HepG2 (cell line): ENCODE measurements around the gene PYCR2. TPM values are rescaled to one million over a fixed set of nuclear protein-coding genes. Genes with fewer than 3 reads are reported as not detected.
"Not testable (repeated sequence)": the region's sequence is repeated elsewhere in the genome, so short reads cannot be mapped to it uniquely, and the experiment has no call there.

Experiments used
- ATAC-seq: fragments of 200-7000 bp; cut with Tn5 transposase; 3 replicates; pipeline ENCODE4 v1.9.1; 2020; ENCODE audit warnings: mild to moderate bottlenecking, moderate library complexity
- BruUV-seq: library from RNA; stranded (reverse); fragments of 400-500 nt; replicated peaks from 2 replicates; lab custom pipeline; 2021; lab: Mats Ljungman, UMichigan
- CTCF ChIA-PET: fragments of 300-600 bp; formaldehyde crosslinking; extraction: SDS; loops from one replicate; lab custom pipeline; 2021; ENCODE audit warnings: low total read pairs, inconsistent platforms, low intra/inter-chr PET ratio; lab: Yijun Ruan, JAX
- POLR2A ChIA-PET: fragments of 350-600 bp; sonication (Branson Sonifier 250); formaldehyde crosslinking; loops from one replicate; lab custom pipeline; 2020; ENCODE audit warnings: antibody characterized with exemption, inconsistent platforms; lab: Yijun Ruan, JAX
- DNase-seq: peaks from one replicate; pipeline ENCODE4 v3.0.0-alpha.2; 2015; ENCODE audit warnings: low spot score
- FAIRE-seq: peaks from 3 replicates; lab custom pipeline; 2011; peaks lifted over from hg19 to GRCh38; lab: Jason Lieb, UNC
- H2AFZ ChIP-seq: one replicate; pipeline ENCODE4 v1.6.1; 2011; ENCODE audit warnings: low read length, inconsistent platforms
- H3K27ac ChIP-seq: fragments of 300-600 bp; 3 replicates; pipeline ENCODE4 v1.8.0; 2011; ENCODE audit warnings: mixed run types, mild to moderate bottlenecking, mixed read lengths, low read length, inconsistent platforms; ENCODE audit not compliant: insufficient read depth; ENCODE audit errors: extremely low read length
- H3K27me3 ChIP-seq, 2 experiments: fragments of 200-600 bp in 1 of 2; 2 replicates in 1 of 2; 3 replicates in 1 of 2; pipeline versions ENCODE4 v1.6.0 to v1.8.0; 2011; ENCODE audit warnings: low read length in 2 of 2, mild to moderate bottlenecking in 2 of 2, moderate library complexity in 2 of 2, inconsistent platforms in 1 of 2; ENCODE audit not compliant: insufficient read depth in 2 of 2, control insufficient read depth in 1 of 2
- H3K36me3 ChIP-seq, 2 experiments: fragments of 200-600 bp in 1 of 2; replicated peaks in 1 of 2; 2 replicates in 1 of 2; 3 replicates in 1 of 2; pipeline versions ENCODE4 v1.5.1 to v1.8.0; 2011; ENCODE audit warnings: low read length in 2 of 2, inconsistent platforms in 1 of 2; ENCODE audit not compliant: insufficient read depth in 2 of 2, control insufficient read depth in 1 of 2
- H3K4me1 ChIP-seq: 2 replicates; pipeline ENCODE4 v1.5.1; 2012; ENCODE audit warnings: low read length, inconsistent platforms; ENCODE audit not compliant: insufficient read depth
- H3K4me2 ChIP-seq: 2 replicates; pipeline ENCODE4 v1.6.0; 2011; ENCODE audit warnings: low read depth, low read length, inconsistent platforms
- H3K4me3 ChIP-seq, 3 experiments: fragments of 200-600 bp in 1 of 3; sonication (generic), shearing (Covaris generic) in 1 of 3; replicated peaks in 1 of 3; 2 replicates each; pipeline ENCODE4 v1.5.1; 2011 to 2016; ENCODE audit warnings: low read length in 3 of 3, inconsistent platforms in 2 of 3, low read depth in 2 of 3, mild to moderate bottlenecking in 2 of 3, control low read depth in 1 of 3, mixed read lengths in 1 of 3; ENCODE audit not compliant: insufficient read depth in 1 of 3
- H3K79me2 ChIP-seq: one replicate; pipeline ENCODE4 v1.6.1; 2011; ENCODE audit warnings: low read length, inconsistent platforms; ENCODE audit not compliant: insufficient read depth
- H3K9ac ChIP-seq: 2 replicates; pipeline ENCODE4 v1.6.0; 2011; ENCODE audit warnings: mild to moderate bottlenecking, low read depth, low read length, inconsistent platforms; ENCODE audit not compliant: insufficient read depth
- H3K9me3 ChIP-seq: 2 replicates; pipeline ENCODE4 v1.5.1; 2012; ENCODE audit warnings: mild to moderate bottlenecking, low read length
- H4K20me1 ChIP-seq: 2 replicates; pipeline ENCODE4 v1.6.0; 2011; ENCODE audit warnings: inconsistent platforms, mild to moderate bottlenecking, low read length, moderate library complexity; ENCODE audit not compliant: insufficient read depth
- THAP11 ChIP-seq: IDR thresholded peaks from 2 replicates; pipeline ENCODE4 v1.6.1; 2016; ENCODE audit warnings: missing biosample characterization, missing genetic modification reagents
- TSC22D2 ChIP-seq: sonication (generic); formaldehyde crosslinking; IDR thresholded peaks from 2 replicates; pipeline ENCODE4 v1.5.1; 2020; ENCODE audit warnings: missing genetic modification reagents, mild to moderate bottlenecking, borderline replicate concordance
- ZNF10 ChIP-seq: sonication (generic); formaldehyde crosslinking; IDR thresholded peaks from 2 replicates; pipeline ENCODE4 v1.4.0; 2020; ENCODE audit warnings: mild to moderate bottlenecking, low read depth, missing genetic modification reagents, borderline replicate concordance
- ZNF629 ChIP-seq: sonication (generic); formaldehyde crosslinking; conservative IDR thresholded peaks from 2 replicates; pipeline ENCODE4 v1.5.0; 2020; ENCODE audit warnings: missing genetic modification reagents
- WGBS: methylation state at CpG from one replicate; pipeline ENCODE4 v1.1.6; 2017; ENCODE audit warnings: low lambda C conversion rate; 5-methylcytosine and 5-hydroxymethylcytosine counted together
- in situ Hi-C: cut with HindIII; loops from 2 replicates; pipeline ENCODE4 v1.10.0; 2017; ENCODE audit warnings: low pct_unique_long_range_greater_than_20kb; ENCODE audit not compliant: extremely low pct_ligation_motif_present
- intact Hi-C: fragments of 100-400 bp; cut with micrococcal nuclease; formaldehyde crosslinking; loops from one replicate; pipeline ENCODE4 v1.10.0; 2022; ENCODE audit not compliant: unreplicated experiment
- polyA plus RNA-seq, 8 experiments: library from polyadenylated mRNA; depleted of rRNA in 3 of 8; stranded (reverse) in 7 of 8; unstranded in 1 of 8; fragments of >200 nt; fragmentation: Illumina TruSeq in 4 of 8; extraction: Trizol in 4 of 8; gene quantifications; 2 replicates each; pipeline versions ENCODE4 v1.2.1 to v1.2.3, GENCODE V29; 2011 to 2016; ENCODE audit warnings: low read depth in 4 of 8, missing spikeins in 1 of 8, mixed read lengths in 1 of 8; ENCODE audit not compliant: insufficient read depth in 1 of 8
- total RNA-seq, 5 experiments: library from RNA; depleted of rRNA; stranded (reverse); fragments of >200 nt; fragmentation: Illumina TruSeq; extraction: Trizol; gene quantifications; 2 replicates each; pipeline ENCODE4 v1.2.3, GENCODE V29; 2016; ENCODE audit warnings: low read depth in 1 of 5
- TF ChIP-seq, protein P1 (sequence below): sonication (generic); formaldehyde crosslinking; IDR thresholded peaks from 2 replicates; pipeline ENCODE4 v1.4.0; 2020; ENCODE audit warnings: missing genetic modification reagents

PYCR2 gene
- total and polyA plus RNA-seq, 2 of the 13 experiments (the other 11 are each of a cell fraction or from before 2014, with no cell fraction given): 47.2 to 47.8 TPM

GRCh38 chr1:225972344-225973152 is 48.5 kb upstream of the PYCR2 start:
- Histone ChIP-seq H3K4me1 (no peaks in the 10 kb centered on the region), H3K9me3 (no peaks in the 10 kb centered on the region), H3K36me3 (no peaks in the 10 kb centered on the region), H2AFZ (no peak overlapping the region), H4K20me1 (no peaks in the 10 kb centered on the region), H3K27ac (no peak overlapping the region), H3K79me2 (no peaks in the 10 kb centered on the region), H3K27me3 (no peaks in the 10 kb centered on the region), H3K4me2 (no peak overlapping the region), H3K4me3 (no peak overlapping the region), H3K9ac (no peak overlapping the region)
- WGBS: 50% methylated on average over 9 of the region's 15 CpGs
- POLR2A ChIA-PET: no interaction called here
- intact Hi-C loops (loop anchor here (10.0 kb wide), 2 partner anchors 88 to 198 kb away; partner anchors contain the start of genes LEFTY1, SRP9 and TMEM63A), in situ Hi-C loops (loop anchor here (25.0 kb wide), 1 partner anchor 660 kb away; no protein-coding TSS in a partner anchor)
- DNase-seq (no peak), ATAC-seq (peak; percentile 48), FAIRE-seq (no peak)
- no TSS peak for BruUV-seq
- TF ChIP-seq, protein P1, sequence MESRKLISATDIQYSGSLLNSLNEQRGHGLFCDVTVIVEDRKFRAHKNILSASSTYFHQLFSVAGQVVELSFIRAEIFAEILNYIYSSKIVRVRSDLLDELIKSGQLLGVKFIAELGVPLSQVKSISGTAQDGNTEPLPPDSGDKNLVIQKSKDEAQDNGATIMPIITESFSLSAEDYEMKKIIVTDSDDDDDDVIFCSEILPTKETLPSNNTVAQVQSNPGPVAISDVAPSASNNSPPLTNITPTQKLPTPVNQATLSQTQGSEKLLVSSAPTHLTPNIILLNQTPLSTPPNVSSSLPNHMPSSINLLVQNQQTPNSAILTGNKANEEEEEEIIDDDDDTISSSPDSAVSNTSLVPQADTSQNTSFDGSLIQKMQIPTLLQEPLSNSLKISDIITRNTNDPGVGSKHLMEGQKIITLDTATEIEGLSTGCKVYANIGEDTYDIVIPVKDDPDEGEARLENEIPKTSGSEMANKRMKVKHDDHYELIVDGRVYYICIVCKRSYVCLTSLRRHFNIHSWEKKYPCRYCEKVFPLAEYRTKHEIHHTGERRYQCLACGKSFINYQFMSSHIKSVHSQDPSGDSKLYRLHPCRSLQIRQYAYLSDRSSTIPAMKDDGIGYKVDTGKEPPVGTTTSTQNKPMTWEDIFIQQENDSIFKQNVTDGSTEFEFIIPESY (CRISPR knock-in tag): no peak
- no peak for TF ChIP-seq THAP11 (CRISPR knock-in tag)
- no peak for TF ChIP-seq ZNF10
- TF ChIP-seq ZNF629 (CRISPR knock-in tag): peak; percentile 65
- no peak for TF ChIP-seq TSC22D2 (CRISPR knock-in tag)
- CTCF ChIA-PET: no interaction called here

DNA sequence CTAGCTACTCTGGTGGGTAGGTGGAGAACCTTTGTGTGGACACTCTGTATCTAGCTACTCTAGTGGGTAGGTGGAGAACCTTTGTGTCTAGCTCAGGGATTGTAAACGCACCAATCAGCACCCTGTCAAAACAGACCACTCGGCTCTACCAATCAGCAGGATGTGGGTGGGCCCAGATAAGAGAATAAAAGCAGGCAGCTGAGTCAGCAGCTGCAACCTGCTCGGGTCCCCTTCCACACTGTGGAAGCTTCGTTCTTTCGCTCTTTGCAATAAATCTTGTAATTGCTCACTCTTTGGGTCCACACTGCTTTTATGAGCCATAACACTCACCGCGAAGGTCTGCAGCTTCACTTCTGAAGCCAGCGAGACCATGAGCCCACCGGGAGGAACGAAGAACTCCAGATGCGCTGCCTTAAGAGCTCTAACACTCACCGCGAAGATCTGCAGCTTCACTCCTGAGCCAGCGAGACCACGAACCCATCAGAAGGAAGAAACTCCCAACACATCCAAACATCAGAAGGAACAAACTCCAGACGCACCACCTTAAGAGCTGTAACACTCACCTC is 46.6 kb upstream of the PYCR2 start:
- DNase-seq, H3K4me3 ChIP-seq, FAIRE-seq, H4K20me1 ChIP-seq, POLR2A ChIA-PET, H3K27me3 ChIP-seq, H2AFZ ChIP-seq, H3K4me1 ChIP-seq, H3K4me2 ChIP-seq, CTCF ChIA-PET, BruUV-seq, H3K79me2 ChIP-seq, ATAC-seq, H3K9ac ChIP-seq, H3K27ac ChIP-seq, H3K36me3 ChIP-seq, H3K9me3 ChIP-seq: not testable (repeated sequence)
- in situ Hi-C loops: loop anchor here (25.0 kb wide), 1 partner anchor 658 kb away; no protein-coding TSS in a partner anchor
- 88% methylated on average over 13 of the region's 16 CpGs for WGBS
- intact Hi-C loops: loop anchor here (10.0 kb wide), 2 partner anchors 86 to 196 kb away; partner anchors contain the start of genes LEFTY1, SRP9 and TMEM63A

DNA sequence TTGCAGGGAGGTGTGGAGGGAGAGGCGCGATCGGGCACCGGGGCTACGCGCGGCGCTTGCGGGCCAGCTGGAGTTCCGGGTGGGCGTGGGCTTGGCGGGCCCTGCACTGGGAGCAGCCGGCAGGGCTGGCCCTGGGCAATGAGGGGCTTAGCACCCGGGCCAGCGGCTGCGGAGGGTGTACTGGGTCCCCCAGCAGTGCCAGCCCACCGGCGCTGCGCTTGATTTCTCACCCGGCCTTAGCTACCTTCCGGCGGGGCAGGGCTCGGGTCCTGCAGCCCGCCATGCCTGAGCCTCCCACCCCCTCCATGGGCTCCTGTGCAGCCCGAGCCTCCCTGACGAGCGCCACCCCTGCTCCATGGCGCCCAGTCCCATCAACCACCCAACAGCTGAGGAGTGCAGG is 45.7 kb upstream of the PYCR2 start:
- H4K20me1 ChIP-seq, H3K27ac ChIP-seq, H3K27me3 ChIP-seq, CTCF ChIA-PET, POLR2A ChIA-PET, H2AFZ ChIP-seq, BruUV-seq, H3K4me3 ChIP-seq, H3K79me2 ChIP-seq, H3K4me2 ChIP-seq, FAIRE-seq, H3K9ac ChIP-seq, H3K36me3 ChIP-seq, ATAC-seq, H3K9me3 ChIP-seq, DNase-seq: not testable (repeated sequence)
- in situ Hi-C loops (loop anchor here (25.0 kb wide), 1 partner anchor 657 kb away; no protein-coding TSS in a partner anchor), intact Hi-C loops (loop anchor here (10.0 kb wide), 2 partner anchors 85 to 195 kb away; partner anchors contain the start of genes LEFTY1, SRP9 and TMEM63A)
- H3K4me1 ChIP-seq: peaks cover 11% of the 10 kb centered on the region
- no CpG with 5 or more reads among the region's 28 CpGs for WGBS
